ENCODE measurements around the gene CRISPLD2. TPM values are rescaled to one million over a fixed set of nuclear protein-coding genes. Genes with fewer than 3 reads are reported as not detected.

CRISPLD2 gene
- total RNA-seq, 1 donor from 2014 or later, result 0.53 TPM

DNA sequence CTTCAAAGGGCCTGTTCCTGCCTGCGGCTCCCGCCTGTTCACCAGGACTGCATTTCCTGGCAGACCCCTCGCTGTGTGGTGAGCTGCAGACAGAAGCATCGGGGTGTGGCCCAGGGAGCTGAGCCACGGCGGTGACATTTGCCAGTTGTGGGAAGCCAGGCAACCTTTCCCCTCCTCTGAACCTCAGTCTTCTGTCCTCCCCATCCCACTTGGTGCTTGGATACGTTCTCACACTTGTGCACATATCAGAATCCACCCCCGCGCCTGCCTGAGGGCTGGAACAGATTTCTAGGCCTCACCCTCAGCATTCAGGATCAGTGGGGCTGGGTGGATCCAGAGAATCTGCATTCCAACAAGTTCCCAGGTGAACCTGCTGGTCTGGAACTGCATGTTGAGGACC lies 63.5 kb downstream of the CRISPLD2 start:
- no peak for DNase-seq (ENCODE audit: low read depth)
- Histone ChIP-seq H3K4me3 (ENCODE audit: low read depth, low read length) (no peak overlapping the region), H3K27me3 (ENCODE audit: control insufficient read depth, insufficient read depth, low read length) (no peaks in the 10 kb centered on the region), H3K36me3 (ENCODE audit: control insufficient read depth, insufficient read depth, low read length) (no peaks in the 10 kb centered on the region)
- TF ChIP-seq, protein P1, sequence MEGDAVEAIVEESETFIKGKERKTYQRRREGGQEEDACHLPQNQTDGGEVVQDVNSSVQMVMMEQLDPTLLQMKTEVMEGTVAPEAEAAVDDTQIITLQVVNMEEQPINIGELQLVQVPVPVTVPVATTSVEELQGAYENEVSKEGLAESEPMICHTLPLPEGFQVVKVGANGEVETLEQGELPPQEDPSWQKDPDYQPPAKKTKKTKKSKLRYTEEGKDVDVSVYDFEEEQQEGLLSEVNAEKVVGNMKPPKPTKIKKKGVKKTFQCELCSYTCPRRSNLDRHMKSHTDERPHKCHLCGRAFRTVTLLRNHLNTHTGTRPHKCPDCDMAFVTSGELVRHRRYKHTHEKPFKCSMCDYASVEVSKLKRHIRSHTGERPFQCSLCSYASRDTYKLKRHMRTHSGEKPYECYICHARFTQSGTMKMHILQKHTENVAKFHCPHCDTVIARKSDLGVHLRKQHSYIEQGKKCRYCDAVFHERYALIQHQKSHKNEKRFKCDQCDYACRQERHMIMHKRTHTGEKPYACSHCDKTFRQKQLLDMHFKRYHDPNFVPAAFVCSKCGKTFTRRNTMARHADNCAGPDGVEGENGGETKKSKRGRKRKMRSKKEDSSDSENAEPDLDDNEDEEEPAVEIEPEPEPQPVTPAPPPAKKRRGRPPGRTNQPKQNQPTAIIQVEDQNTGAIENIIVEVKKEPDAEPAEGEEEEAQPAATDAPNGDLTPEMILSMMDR (IDR thresholded peaks at IDR 0.05; ENCODE audit: insufficient read depth, low read length, severe bottlenecking), result no peak
- FAIRE-seq, result no peak

DNA sequence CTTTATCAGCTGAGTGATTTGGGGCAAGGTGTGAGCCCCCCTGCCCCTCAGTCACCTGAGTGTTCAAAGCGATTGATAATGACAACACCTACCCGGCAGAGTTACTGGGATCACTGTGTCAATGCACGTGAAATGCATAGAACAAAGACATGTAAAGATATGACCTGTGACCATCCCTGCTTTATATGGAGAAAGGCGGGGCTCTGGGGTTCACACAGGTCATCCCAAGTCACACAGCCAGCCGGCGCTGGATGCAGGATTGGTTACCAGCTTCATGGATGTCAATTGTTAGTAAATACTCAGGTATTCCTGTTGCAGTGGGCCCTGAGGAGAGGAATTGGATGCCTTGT lies 64.4 kb downstream of the CRISPLD2 start:
- Histone ChIP-seq H3K27me3 (ENCODE audit: control insufficient read depth, insufficient read depth, low read length) (no peaks in the 10 kb centered on the region), H3K36me3 (ENCODE audit: control insufficient read depth, insufficient read depth, low read length) (no peaks in the 10 kb centered on the region), H3K4me3 (ENCODE audit: low read depth, low read length) (no peak overlapping the region)
- DNase-seq (ENCODE audit: low read depth), result no peak
- no peak for FAIRE-seq
- TF ChIP-seq, protein P1 (IDR thresholded peaks at IDR 0.05; ENCODE audit: insufficient read depth, low read length, severe bottlenecking), result no peak

DNA sequence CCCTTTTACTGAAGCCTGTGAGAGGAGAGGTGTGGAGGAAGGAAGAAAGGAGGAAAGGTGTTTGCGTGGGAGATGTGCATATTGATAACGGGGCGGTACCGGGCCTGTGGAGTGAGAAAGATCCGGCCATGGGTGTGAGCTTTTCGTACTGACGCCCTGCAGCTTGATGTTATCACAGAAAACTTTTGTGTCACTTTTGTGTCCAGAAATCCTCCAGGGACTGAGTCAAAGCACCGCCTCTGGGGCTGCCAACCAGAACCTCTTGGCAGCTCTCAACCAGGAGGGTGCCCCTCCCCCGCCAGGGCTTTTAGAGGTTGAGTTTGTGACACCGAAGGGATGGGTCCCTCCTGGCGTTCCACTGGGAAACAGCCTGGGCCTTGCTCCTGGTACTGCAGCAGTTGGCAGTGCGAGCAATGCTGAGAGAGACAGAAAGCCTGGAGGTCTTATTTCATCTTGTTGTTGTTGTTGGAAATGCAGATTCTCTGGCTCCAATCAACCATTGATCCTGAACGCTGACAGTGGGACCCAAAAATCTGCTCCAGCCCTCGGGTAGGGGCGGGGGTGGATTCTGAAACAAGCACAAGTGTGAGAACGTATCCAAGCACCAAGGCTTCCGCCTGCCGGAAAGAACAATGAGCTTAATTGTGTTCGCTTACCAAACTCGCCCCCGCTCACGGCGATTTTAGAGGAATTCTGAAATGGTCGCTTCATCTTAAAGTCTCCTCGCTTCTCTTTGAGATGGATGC lies 65.0 kb downstream of the CRISPLD2 start:
- H3K4me3 ChIP-seq (ENCODE audit: low read depth, low read length), result no peak overlapping the region
- no peak for FAIRE-seq
- H3K27me3 ChIP-seq (ENCODE audit: control insufficient read depth, insufficient read depth, low read length), result no peaks in the 10 kb centered on the region
- TF ChIP-seq, protein P1 (IDR thresholded peaks at IDR 0.05; ENCODE audit: insufficient read depth, low read length, severe bottlenecking), result no peak
- DNase-seq (ENCODE audit: low read depth), result no peak
- H3K36me3 ChIP-seq (ENCODE audit: control insufficient read depth, insufficient read depth, low read length), result no peaks in the 10 kb centered on the region

DNA sequence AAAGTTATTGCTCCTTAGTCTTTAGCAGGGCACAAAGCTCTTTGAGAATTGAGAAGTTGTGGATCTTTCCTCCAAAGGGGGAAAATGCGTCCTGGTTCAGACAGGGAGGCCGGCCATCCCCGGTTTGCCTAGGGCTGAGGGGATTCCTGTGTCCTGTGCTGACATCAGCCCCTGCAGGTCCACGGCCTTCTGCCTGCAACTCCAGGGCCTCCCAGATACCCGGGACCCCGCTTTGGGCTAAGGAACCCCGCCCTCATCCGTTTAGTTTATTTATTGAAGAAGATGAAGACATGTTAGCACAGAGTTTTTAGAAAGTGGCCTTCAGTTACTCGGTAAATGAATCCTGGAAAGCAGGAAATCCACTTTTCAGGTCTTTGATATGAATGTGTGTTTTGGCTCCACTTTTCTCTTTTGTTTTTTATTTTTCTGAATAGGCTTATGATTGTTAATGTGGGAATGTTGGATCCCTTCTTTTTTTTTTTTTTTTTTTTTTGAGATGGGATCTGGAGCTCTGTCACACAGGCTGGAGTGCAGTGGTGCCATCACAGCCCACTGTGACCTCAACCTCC lies 65.6 kb downstream of the CRISPLD2 start:
- DNase-seq (ENCODE audit: low read depth), result no peak
- Histone ChIP-seq H3K27me3 (ENCODE audit: control insufficient read depth, insufficient read depth, low read length) (no peaks in the 10 kb centered on the region), H3K36me3 (ENCODE audit: control insufficient read depth, insufficient read depth, low read length) (no peaks in the 10 kb centered on the region), H3K4me3 (ENCODE audit: low read depth, low read length) (no peak overlapping the region)
- no peak for FAIRE-seq
- TF ChIP-seq, protein P1 (IDR thresholded peaks at IDR 0.05; ENCODE audit: insufficient read depth, low read length, severe bottlenecking), result no peak

DNA sequence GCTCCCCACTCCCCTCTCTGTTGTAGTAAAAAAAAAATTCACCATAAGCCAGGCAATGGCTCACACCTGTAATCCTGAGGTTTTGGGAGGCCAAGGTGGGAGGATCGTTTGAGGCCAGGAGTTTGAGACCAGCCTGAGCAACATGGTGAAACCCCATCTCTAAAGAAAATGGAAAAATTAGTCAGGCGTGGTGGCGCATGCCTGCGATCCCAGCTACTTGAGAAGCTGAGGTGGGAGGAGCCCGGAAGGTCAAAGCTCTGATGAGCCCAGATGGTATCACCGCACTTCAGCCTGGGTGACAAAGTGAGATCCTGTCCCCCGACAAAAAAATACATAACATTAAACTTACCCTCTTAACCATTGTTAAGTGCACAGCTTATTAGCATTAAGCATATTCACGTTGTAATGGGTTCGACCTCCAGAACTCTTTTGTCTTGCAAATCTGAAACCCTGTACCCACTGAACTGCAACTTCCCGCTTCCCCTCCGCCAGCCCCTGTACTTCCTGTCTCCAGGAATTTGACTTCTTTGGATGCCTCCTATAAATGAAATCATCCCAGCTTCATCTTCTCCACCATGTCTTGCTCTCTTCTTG lies 66.8 kb downstream of the CRISPLD2 start:
- no peak for DNase-seq (ENCODE audit: low read depth)
- no peak overlapping the region for H3K4me3 ChIP-seq (ENCODE audit: low read depth, low read length)
- FAIRE-seq, result no peak
- no peaks in the 10 kb centered on the region for H3K27me3 ChIP-seq (ENCODE audit: control insufficient read depth, insufficient read depth, low read length)
- H3K36me3 ChIP-seq (ENCODE audit: control insufficient read depth, insufficient read depth, low read length), result no peaks in the 10 kb centered on the region
- TF ChIP-seq, protein P1 (IDR thresholded peaks at IDR 0.05; ENCODE audit: insufficient read depth, low read length, severe bottlenecking), result no peak

All from bronchial epithelial cell (primary cell).